K562 (cell line): ENCODE data around the gene PRR29.

Source experiments
- CREM ChIP-seq: IDR thresholded peaks from 2 replicates; pipeline ENCODE4 v1.6.1; 2014; ENCODE audit warnings: antibody characterized with exemption, low read depth
- HNRNPLL ChIP-seq: fragments of 200-400 bp; formaldehyde crosslinking; IDR thresholded peaks from 2 replicates; pipeline ENCODE4 v1.6.1; 2017; ENCODE audit warnings: low read length, low read depth, mild to moderate bottlenecking; ENCODE audit not compliant: poor library complexity, severe bottlenecking
- JUND ChIP-seq, 2 experiments: IDR thresholded peaks; 2 replicates in 1 of 2; 3 replicates in 1 of 2; pipeline ENCODE4 v1.6.1; 2011; ENCODE audit warnings: borderline replicate concordance in 2 of 2, low read depth in 2 of 2, low read length in 2 of 2, improper control_type of control experiment in 1 of 2, missing biosample characterization in 1 of 2, missing genetic modification characterization in 1 of 2, missing genetic modification reagents in 1 of 2
- PHF20 ChIP-seq: fragments of 450-650 bp; IDR thresholded peaks from 2 replicates; pipeline ENCODE4 v1.6.1; 2018; ENCODE audit not compliant: partially characterized antibody
- RAD51 ChIP-seq: fragments of 450-650 bp; IDR thresholded peaks from 2 replicates; pipeline ENCODE4 v1.7.1; 2016; ENCODE audit warnings: low read depth, mild to moderate bottlenecking, borderline replicate concordance
- SETDB1 ChIP-seq: IDR thresholded peaks from one replicate; pipeline ENCODE4 v1.6.1; 2012; ENCODE audit warnings: low read length, control low read depth, inconsistent platforms
- ZNF695 ChIP-seq: fragments of 450-650 bp; formaldehyde crosslinking; IDR thresholded peaks from 2 replicates; pipeline ENCODE4 v1.4.0; 2020; ENCODE audit warnings: mild to moderate bottlenecking, moderate library complexity
- TF ChIP-seq, protein P1 (sequence below): sonication (generic); formaldehyde crosslinking; IDR thresholded peaks from 2 replicates; pipeline ENCODE4 v1.8.0; 2023; ENCODE audit warnings: mild to moderate bottlenecking, missing genetic modification reagents
- TF ChIP-seq, protein P2 (sequence below), 2 experiments: fragments of 150-350 bp in 1 of 2; IDR thresholded peaks; 2 replicates each; pipeline ENCODE4 v1.6.1; 2012 to 2016; ENCODE audit warnings: low read depth in 2 of 2, low read length in 2 of 2, mild to moderate bottlenecking in 1 of 2, moderate library complexity in 1 of 2

DNA sequence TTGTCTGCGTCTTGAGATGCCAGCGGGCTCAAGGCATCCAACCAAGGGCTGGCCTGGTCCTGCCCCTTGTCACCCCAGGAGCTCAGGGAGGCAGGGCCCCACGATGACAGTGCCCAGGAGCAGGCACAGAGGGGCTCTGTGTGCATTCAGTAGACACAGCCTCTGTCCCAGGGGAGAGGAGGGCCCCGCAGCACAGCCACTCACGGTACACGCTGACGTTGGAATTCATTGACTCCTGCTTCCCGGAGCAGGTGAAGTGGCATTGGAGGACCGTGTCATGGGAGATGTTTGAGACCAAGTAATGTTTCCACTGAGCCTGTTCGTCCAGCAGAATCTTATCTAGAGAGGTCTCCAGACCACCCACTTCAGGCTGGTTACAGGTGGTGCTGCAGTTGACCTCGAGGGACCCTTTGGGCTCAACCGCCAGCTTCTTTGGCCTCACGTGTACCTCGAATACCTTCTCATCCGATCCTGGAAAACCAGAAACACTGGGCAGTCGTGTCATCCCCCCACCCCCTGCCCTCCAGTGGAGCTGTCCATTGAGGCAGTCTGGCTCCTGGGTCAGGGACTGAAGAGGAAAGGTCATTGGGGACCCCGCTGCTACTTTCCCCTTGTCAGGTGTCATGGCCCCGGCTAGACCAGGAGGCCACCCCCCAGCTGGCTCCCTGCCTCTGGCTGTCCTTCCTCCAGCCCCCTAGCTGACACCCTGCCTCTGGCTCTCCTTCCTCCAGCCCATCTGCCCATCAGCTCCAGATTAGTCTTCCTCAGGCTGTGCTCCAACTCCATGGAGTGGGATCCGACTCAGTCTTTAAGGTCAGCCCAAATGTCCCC, 7.0 kb downstream of the PRR29 start:
- TF ChIP-seq CREM (no peak), RAD51 (no peak), ZNF695 (CRISPR knock-in tag) (no peak), PHF20 (no peak), SETDB1 (no peak), JUND (IDR thresholded peaks at IDR 0.05; ENCODE audit: borderline replicate concordance, low read depth, low read length) (no peak), JUND (tag; IDR thresholded peaks at IDR 0.05; ENCODE audit: borderline replicate concordance, low read depth, low read length) (no peak), HNRNPLL (no peak)
- TF ChIP-seq, protein P1, sequence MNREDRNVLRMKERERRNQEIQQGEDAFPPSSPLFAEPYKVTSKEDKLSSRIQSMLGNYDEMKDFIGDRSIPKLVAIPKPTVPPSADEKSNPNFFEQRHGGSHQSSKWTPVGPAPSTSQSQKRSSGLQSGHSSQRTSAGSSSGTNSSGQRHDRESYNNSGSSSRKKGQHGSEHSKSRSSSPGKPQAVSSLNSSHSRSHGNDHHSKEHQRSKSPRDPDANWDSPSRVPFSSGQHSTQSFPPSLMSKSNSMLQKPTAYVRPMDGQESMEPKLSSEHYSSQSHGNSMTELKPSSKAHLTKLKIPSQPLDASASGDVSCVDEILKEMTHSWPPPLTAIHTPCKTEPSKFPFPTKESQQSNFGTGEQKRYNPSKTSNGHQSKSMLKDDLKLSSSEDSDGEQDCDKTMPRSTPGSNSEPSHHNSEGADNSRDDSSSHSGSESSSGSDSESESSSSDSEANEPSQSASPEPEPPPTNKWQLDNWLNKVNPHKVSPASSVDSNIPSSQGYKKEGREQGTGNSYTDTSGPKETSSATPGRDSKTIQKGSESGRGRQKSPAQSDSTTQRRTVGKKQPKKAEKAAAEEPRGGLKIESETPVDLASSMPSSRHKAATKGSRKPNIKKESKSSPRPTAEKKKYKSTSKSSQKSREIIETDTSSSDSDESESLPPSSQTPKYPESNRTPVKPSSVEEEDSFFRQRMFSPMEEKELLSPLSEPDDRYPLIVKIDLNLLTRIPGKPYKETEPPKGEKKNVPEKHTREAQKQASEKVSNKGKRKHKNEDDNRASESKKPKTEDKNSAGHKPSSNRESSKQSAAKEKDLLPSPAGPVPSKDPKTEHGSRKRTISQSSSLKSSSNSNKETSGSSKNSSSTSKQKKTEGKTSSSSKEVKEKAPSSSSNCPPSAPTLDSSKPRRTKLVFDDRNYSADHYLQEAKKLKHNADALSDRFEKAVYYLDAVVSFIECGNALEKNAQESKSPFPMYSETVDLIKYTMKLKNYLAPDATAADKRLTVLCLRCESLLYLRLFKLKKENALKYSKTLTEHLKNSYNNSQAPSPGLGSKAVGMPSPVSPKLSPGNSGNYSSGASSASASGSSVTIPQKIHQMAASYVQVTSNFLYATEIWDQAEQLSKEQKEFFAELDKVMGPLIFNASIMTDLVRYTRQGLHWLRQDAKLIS (CRISPR knock-in tag) = 0 out of 2 replicates have a peak, but pooled peaks have one; percentile 25
- TF ChIP-seq, protein P2, sequence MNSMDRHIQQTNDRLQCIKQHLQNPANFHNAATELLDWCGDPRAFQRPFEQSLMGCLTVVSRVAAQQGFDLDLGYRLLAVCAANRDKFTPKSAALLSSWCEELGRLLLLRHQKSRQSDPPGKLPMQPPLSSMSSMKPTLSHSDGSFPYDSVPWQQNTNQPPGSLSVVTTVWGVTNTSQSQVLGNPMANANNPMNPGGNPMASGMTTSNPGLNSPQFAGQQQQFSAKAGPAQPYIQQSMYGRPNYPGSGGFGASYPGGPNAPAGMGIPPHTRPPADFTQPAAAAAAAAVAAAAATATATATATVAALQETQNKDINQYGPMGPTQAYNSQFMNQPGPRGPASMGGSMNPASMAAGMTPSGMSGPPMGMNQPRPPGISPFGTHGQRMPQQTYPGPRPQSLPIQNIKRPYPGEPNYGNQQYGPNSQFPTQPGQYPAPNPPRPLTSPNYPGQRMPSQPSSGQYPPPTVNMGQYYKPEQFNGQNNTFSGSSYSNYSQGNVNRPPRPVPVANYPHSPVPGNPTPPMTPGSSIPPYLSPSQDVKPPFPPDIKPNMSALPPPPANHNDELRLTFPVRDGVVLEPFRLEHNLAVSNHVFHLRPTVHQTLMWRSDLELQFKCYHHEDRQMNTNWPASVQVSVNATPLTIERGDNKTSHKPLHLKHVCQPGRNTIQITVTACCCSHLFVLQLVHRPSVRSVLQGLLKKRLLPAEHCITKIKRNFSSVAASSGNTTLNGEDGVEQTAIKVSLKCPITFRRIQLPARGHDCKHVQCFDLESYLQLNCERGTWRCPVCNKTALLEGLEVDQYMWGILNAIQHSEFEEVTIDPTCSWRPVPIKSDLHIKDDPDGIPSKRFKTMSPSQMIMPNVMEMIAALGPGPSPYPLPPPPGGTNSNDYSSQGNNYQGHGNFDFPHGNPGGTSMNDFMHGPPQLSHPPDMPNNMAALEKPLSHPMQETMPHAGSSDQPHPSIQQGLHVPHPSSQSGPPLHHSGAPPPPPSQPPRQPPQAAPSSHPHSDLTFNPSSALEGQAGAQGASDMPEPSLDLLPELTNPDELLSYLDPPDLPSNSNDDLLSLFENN (IDR thresholded peaks at IDR 0.05; ENCODE audit: low read depth in 2 of 2, low read length in 2 of 2) = no peak
